HEK293T (cell line): ENCODE results near the gene ASPRV1.
"Not testable (repeated sequence)": the region's sequence is repeated elsewhere in the genome, so short reads cannot be mapped to it uniquely, and the experiment has no call there.

ENCODE experiments used
- ARNT ChIP-seq: fragments of 450-650 bp; IDR thresholded peaks from 2 replicates; pipeline ENCODE4 v1.6.1; 2017; ENCODE audit warnings: mild to moderate bottlenecking
- BHLHE40 ChIP-seq: fragments of 450-650 bp; IDR thresholded peaks from 2 replicates; pipeline ENCODE4 v1.6.1; 2016; ENCODE audit warnings: mild to moderate bottlenecking, moderate library complexity, borderline replicate concordance
- CTBP1 ChIP-seq: fragments of 450-650 bp; IDR thresholded peaks from 2 replicates; pipeline ENCODE4 v1.6.1; 2016; ENCODE audit warnings: borderline replicate concordance
- ELF4 ChIP-seq: fragments of 450-650 bp; IDR thresholded peaks from 2 replicates; pipeline ENCODE4 v1.6.1; 2017; ENCODE audit warnings: antibody characterized with exemption
- FOXA1 ChIP-seq: fragments of 450-650 bp; IDR thresholded peaks from 2 replicates; pipeline ENCODE4 v1.6.1; 2016; ENCODE audit warnings: mild to moderate bottlenecking
- FOXK2 ChIP-seq: fragments of 450-650 bp; IDR thresholded peaks from 2 replicates; pipeline ENCODE4 v1.6.1; 2016; ENCODE audit warnings: mild to moderate bottlenecking
- FOXM1 ChIP-seq: fragments of 450-650 bp; IDR thresholded peaks from 2 replicates; pipeline ENCODE4 v1.6.1; 2017; ENCODE audit warnings: mild to moderate bottlenecking, borderline replicate concordance
- HDGF ChIP-seq: fragments of 450-650 bp; IDR thresholded peaks from 2 replicates; pipeline ENCODE4 v1.6.1; 2017; ENCODE audit warnings: antibody characterized with exemption, borderline replicate concordance
- LEF1 ChIP-seq: fragments of 450-650 bp; IDR thresholded peaks from 2 replicates; pipeline ENCODE4 v1.6.1; 2017; ENCODE audit warnings: mild to moderate bottlenecking, borderline replicate concordance
- NFRKB ChIP-seq: fragments of 450-650 bp; IDR thresholded peaks from 2 replicates; pipeline ENCODE4 v1.6.1; 2016; ENCODE audit warnings: mild to moderate bottlenecking, moderate library complexity
- SP1 ChIP-seq: fragments of 450-650 bp; IDR thresholded peaks from 2 replicates; pipeline ENCODE4 v1.6.1; 2017
- SUZ12 ChIP-seq: fragments of 450-650 bp; IDR thresholded peaks from 2 replicates; pipeline ENCODE4 v1.6.1; 2016; ENCODE audit warnings: mild to moderate bottlenecking
- TARDBP ChIP-seq: fragments of 450-650 bp; IDR thresholded peaks from 2 replicates; pipeline ENCODE4 v1.6.1; 2016
- ZNF384 ChIP-seq: fragments of 450-650 bp; IDR thresholded peaks from 2 replicates; pipeline ENCODE4 v1.6.1; 2016

DNA sequence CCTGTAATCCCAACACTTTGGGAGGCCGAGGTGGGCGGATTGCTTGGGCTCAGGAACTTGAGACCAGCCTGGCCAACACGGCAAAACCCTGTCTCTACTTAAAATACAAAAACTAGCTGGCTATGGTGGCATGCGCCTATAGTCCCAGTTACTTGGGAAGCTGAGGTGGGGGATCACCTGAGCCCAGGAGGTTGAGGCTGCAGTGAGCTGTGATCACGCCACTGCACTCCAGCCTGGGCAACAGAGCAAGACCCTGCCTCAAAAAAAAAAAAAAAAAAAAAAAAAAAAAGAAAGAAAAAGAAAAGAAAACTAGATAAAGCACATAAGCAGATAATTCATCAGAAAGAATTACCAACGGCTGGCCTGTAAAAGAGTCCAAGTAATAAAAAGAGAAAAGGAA is 39.1 kb upstream of the ASPRV1 start:
- TF ChIP-seq FOXA1, BHLHE40, FOXM1, TARDBP, LEF1, SP1, ELF4, HDGF, SUZ12, FOXK2, CTBP1, ZNF384, ARNT, NFRKB: not testable (repeated sequence)
